Germinal center (tissue), 1 donor: ENCODE measurements around the gene FADS2.
"Not testable (repeated sequence)": the region's sequence is repeated elsewhere in the genome, so short reads cannot be mapped to it uniquely, and the experiment has no call there.

Source experiments
- DNase-seq: peaks from one replicate; pipeline ENCODE4 v3.0.0; 2012; ENCODE audit warnings: mixed read lengths, low spot score

The FADS2 gene

GRCh38 chr11:61868571-61869428 is 40.7 kb downstream of the FADS2 start:
- no peak for DNase-seq

GRCh38 chr11:61869429-61869707 is 41.3 kb downstream of the FADS2 start:
- DNase-seq, result no peak

GRCh38 chr11:61869708-61870451 is 41.8 kb downstream of the FADS2 start:
- DNase-seq, result no peak

GRCh38 chr11:61870541-61871031 is 42.5 kb downstream of the FADS2 start:
- DNase-seq, result no peak

- peak; percentile 86 for DNase-seq
Observed at GRCh38 chr11:61871158-61871597, 43.1 kb downstream of the FADS2 start.

GRCh38 chr11:61872935-61873565 is 45.0 kb downstream of the FADS2 start:
- DNase-seq, result no peak

GRCh38 chr11:61873588-61874376 is 45.7 kb downstream of the FADS2 start:
- DNase-seq, result no peak

- no peak for DNase-seq
Observed at GRCh38 chr11:61874377-61874809, 46.3 kb downstream of the FADS2 start.

GRCh38 chr11:61874853-61875252 is 46.8 kb downstream of the FADS2 start:
- DNase-seq, result no peak

- no peak for DNase-seq
Observed at GRCh38 chr11:61875698-61876097, 47.6 kb downstream of the FADS2 start.

- no peak for DNase-seq
Observed at GRCh38 chr11:61879152-61879551, 51.1 kb downstream of the FADS2 start.

GRCh38 chr11:61880031-61880430 is 51.9 kb downstream of the FADS2 start:
- DNase-seq, result peak; percentile 70

- peak; percentile 91 for DNase-seq
Observed at GRCh38 chr11:61880454-61880853, 52.4 kb downstream of the FADS2 start.

- DNase-seq, result peak; percentile 65
Observed at GRCh38 chr11:61881397-61881796, 53.3 kb downstream of the FADS2 start.

- DNase-seq, result not testable (repeated sequence)
Observed at GRCh38 chr11:61882267-61882666, 54.2 kb downstream of the FADS2 start.

GRCh38 chr11:61882879-61883278 is 54.8 kb downstream of the FADS2 start:
- DNase-seq, result no peak

- no peak for DNase-seq
Observed at GRCh38 chr11:61883327-61883726, 55.2 kb downstream of the FADS2 start.

- DNase-seq, result no peak
Observed at GRCh38 chr11:61883947-61884346, 55.8 kb downstream of the FADS2 start.

GRCh38 chr11:61885166-61885778 is 57.2 kb downstream of the FADS2 start:
- no peak for DNase-seq

- no peak for DNase-seq
Observed at GRCh38 chr11:61885784-61886580, 57.9 kb downstream of the FADS2 start.

- DNase-seq, result no peak
Observed at GRCh38 chr11:61886643-61887042, 58.5 kb downstream of the FADS2 start.
